Measurements from ENCODE around the gene NME1. TPM values are rescaled to one million over a fixed set of nuclear protein-coding genes. Genes with fewer than 3 reads are reported as not detected.

NME1 gene
- total and polyA plus RNA-seq, 9 of the 15 experiments (the other 6 are each of a cell fraction or from before 2014, with no cell fraction given) = 449 to 1,588 (median 604) TPM

DNA sequence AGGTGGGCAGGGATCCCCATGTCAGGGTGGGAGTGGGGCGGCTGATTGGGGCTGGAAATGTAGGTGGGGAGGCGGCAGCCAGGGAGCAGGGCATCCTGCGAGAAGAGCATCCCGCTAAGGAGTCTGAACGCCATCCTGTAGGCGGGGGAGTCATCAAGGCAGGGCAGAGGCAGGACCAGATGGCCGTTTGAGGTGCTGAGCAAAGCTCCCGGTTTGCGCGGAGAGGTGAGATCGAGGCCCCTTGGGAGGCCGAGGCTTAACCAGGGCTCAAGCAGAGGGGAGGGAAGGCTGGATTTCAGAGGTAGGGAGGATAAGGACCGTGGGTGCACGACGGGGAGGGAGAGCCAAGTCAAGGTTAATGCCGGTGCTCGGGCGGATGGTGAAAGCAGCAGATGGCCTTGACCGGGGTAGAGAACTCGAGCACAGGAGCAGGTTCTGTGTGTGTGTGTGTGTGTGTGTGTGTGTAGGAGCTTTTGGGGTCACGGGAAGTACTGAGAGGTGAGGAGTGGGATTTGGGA is 12.4 kb downstream of the NME1 start (continued):
- TF ChIP-seq ZBTB40 (IDR thresholded peaks at IDR 0.05) (peak; percentile 73), ZBTB40 (CRISPR knock-in tag; IDR thresholded peaks at IDR 0.05) (no peak), DLX4 (CRISPR knock-in tag; IDR thresholded peaks at IDR 0.05) (no peak), ZNF696 (CRISPR knock-in tag; conservative IDR thresholded peaks at IDR 0.05) (no peak), LCOR (CRISPR knock-in tag; IDR thresholded peaks at IDR 0.05) (no peak), BMI1 (IDR thresholded peaks at IDR 0.05; ENCODE audit: low read length) (no peak), POLR2H (tag; IDR thresholded peaks at IDR 0.05; ENCODE audit: low read depth) (no peak), ZEB2 (IDR thresholded peaks at IDR 0.05) (peak; percentile 59; the same call in 1 of the 2 replicates), ELF2 (CRISPR knock-in tag; IDR thresholded peaks at IDR 0.05) (no peak), ARID1B (IDR thresholded peaks at IDR 0.05) (peak; percentile 70), CBX1 (IDR thresholded peaks at IDR 0.05; ENCODE audit: low read depth) (no peak), ZNF3 (CRISPR knock-in tag; IDR thresholded peaks at IDR 0.05) (no peak)
- TF ChIP-seq, protein P1, sequence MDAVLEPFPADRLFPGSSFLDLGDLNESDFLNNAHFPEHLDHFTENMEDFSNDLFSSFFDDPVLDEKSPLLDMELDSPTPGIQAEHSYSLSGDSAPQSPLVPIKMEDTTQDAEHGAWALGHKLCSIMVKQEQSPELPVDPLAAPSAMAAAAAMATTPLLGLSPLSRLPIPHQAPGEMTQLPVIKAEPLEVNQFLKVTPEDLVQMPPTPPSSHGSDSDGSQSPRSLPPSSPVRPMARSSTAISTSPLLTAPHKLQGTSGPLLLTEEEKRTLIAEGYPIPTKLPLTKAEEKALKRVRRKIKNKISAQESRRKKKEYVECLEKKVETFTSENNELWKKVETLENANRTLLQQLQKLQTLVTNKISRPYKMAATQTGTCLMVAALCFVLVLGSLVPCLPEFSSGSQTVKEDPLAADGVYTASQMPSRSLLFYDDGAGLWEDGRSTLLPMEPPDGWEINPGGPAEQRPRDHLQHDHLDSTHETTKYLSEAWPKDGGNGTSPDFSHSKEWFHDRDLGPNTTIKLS (IDR thresholded peaks at IDR 0.05; ENCODE audit: borderline replicate concordance, low read depth) = no peak
- TF ChIP-seq, protein P2, sequence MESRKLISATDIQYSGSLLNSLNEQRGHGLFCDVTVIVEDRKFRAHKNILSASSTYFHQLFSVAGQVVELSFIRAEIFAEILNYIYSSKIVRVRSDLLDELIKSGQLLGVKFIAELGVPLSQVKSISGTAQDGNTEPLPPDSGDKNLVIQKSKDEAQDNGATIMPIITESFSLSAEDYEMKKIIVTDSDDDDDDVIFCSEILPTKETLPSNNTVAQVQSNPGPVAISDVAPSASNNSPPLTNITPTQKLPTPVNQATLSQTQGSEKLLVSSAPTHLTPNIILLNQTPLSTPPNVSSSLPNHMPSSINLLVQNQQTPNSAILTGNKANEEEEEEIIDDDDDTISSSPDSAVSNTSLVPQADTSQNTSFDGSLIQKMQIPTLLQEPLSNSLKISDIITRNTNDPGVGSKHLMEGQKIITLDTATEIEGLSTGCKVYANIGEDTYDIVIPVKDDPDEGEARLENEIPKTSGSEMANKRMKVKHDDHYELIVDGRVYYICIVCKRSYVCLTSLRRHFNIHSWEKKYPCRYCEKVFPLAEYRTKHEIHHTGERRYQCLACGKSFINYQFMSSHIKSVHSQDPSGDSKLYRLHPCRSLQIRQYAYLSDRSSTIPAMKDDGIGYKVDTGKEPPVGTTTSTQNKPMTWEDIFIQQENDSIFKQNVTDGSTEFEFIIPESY (CRISPR knock-in tag; IDR thresholded peaks at IDR 0.05) = 0 out of 2 replicates have a peak, but pooled peaks have one; percentile 9
- TF ChIP-seq, protein P3, sequence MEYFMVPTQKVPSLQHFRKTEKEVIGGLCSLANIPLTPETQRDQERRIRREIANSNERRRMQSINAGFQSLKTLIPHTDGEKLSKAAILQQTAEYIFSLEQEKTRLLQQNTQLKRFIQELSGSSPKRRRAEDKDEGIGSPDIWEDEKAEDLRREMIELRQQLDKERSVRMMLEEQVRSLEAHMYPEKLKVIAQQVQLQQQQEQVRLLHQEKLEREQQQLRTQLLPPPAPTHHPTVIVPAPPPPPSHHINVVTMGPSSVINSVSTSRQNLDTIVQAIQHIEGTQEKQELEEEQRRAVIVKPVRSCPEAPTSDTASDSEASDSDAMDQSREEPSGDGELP (CRISPR knock-in tag; IDR thresholded peaks at IDR 0.05; ENCODE audit: borderline replicate concordance) = 0 out of 2 replicates have a peak, but pooled peaks have one; percentile 31

Data from K562 (cell line).